Activated CD4-positive, alpha-beta T cell treated with anti-CD3 and anti-CD28 coated beads for 24 hours (primary cell): ENCODE data around the gene GCDH.
"Not testable (repeated sequence)": the region's sequence is repeated elsewhere in the genome, so short reads cannot be mapped to it uniquely, and the experiment has no call there.

ENCODE experiments used
- DNase-seq, 2 donors: peaks; one replicate each; pipeline ENCODE4 v3.0.0-alpha.2; 2020; ENCODE audit warnings: low read depth in 2 of 2

Gene GCDH

GRCh38 chr19:12872941-12873890 is 17.7 kb upstream of the GCDH start:
- DNase-seq: peak; percentile 23 to 30

- DNase-seq: no peak
Observed at GRCh38 chr19:12873891-12874745, 16.8 kb upstream of the GCDH start.

- no peak for DNase-seq
Observed at GRCh38 chr19:12875086-12875485, 15.9 kb upstream of the GCDH start.

GRCh38 chr19:12880551-12881171 is 10.3 kb upstream of the GCDH start:
- no peak for DNase-seq

- peak; percentile 84 to 91 for DNase-seq
Observed at GRCh38 chr19:12881172-12881808, 9.7 kb upstream of the GCDH start, which contains the start of gene DNASE2. Gene DNASE2 (minus strand): TSS chr19:12881449. CDS start chr19:12881375, 74 bp downstream.

- DNase-seq: no peak
Observed at GRCh38 chr19:12882589-12882988, 8.4 kb upstream of the GCDH start.

GRCh38 chr19:12884202-12884601 is 6.8 kb upstream of the GCDH start:
- DNase-seq: no peak

- no peak for DNase-seq
Observed at GRCh38 chr19:12884627-12884925, 6.4 kb upstream of the GCDH start.

- DNase-seq: peak; percentile 84 to 91
Observed at GRCh38 chr19:12884926-12885748, 5.8 kb upstream of the GCDH start.

- DNase-seq: peak in 1 of 2 donors; percentile 21
Observed at GRCh38 chr19:12885749-12886650, 5.0 kb upstream of the GCDH start.

- no peak for DNase-seq
Observed at GRCh38 chr19:12886651-12886968, 4.3 kb upstream of the GCDH start.

- DNase-seq: no peak
Observed at GRCh38 chr19:12886969-12887747, 3.8 kb upstream of the GCDH start, which contains the start of gene KLF1. Gene KLF1 (minus strand): TSS chr19:12887201. CDS start chr19:12887140, 61 bp downstream.

GRCh38 chr19:12888006-12888603 is 2.9 kb upstream of the GCDH start:
- DNase-seq: no peak

- not testable (repeated sequence) for DNase-seq
Observed at GRCh38 chr19:12890299-12890786, 617 bp upstream of the GCDH start.

- no peak for DNase-seq
Observed at GRCh38 chr19:12891553-12892021, 627 bp downstream of the GCDH start.

- DNase-seq: no peak
Observed at GRCh38 chr19:12893582-12893981, 2.6 kb downstream of the GCDH start.

- DNase-seq: no peak
Observed at GRCh38 chr19:12896460-12896859, 5.5 kb downstream of the GCDH start.

GRCh38 chr19:12899891-12900518 is 9.0 kb downstream of the GCDH start:
- no peak for DNase-seq
